Effector memory CD8-positive, alpha-beta T cell (primary cell): ENCODE measurements around the gene THSD7A.

Experiments
- ATAC-seq: fragments of 150-1000 bp; cut with Tn5 transposase; replicated peaks from 2 replicates; pipeline ENCODE4 v1.10.0; 2021; ENCODE audit warnings: mild to moderate bottlenecking, moderate library complexity
- DNase-seq, 3 experiments: peaks; one replicate each; pipeline ENCODE4 v3.0.0; 2021
- H3K27ac Mint-ChIP-seq, 2 donors: one replicate each; pipeline ENCODE4 v1.8.0; 2022; ENCODE audit warnings: mild to moderate bottlenecking in 2 of 2, mixed read lengths in 2 of 2, moderate library complexity in 2 of 2
- H3K27me3 Mint-ChIP-seq, 2 donors: one replicate each; pipeline ENCODE4 v1.8.0; 2022; ENCODE audit warnings: mixed read lengths in 2 of 2
- H3K36me3 Mint-ChIP-seq: one replicate; pipeline ENCODE4 v1.8.0; 2022; ENCODE audit warnings: mild to moderate bottlenecking, moderate library complexity, mixed read lengths; ENCODE audit not compliant: insufficient read depth
- H3K4me1 Mint-ChIP-seq, 2 donors: one replicate each; pipeline ENCODE4 v1.8.0; 2022; ENCODE audit warnings: low read depth in 2 of 2, mixed read lengths in 2 of 2
- H3K4me3 Mint-ChIP-seq, 2 donors: one replicate each; pipeline ENCODE4 v1.8.0; 2022; ENCODE audit warnings: mild to moderate bottlenecking in 2 of 2, mixed read lengths in 2 of 2, moderate library complexity in 2 of 2
- H3K9me3 Mint-ChIP-seq, 2 donors: one replicate each; pipeline ENCODE4 v1.8.0; 2022; ENCODE audit warnings: mixed read lengths in 2 of 2

The THSD7A gene

GRCh38 chr7:11788568-11788967 is 43.4 kb downstream of the THSD7A start:
- no peaks in the 10 kb centered on the region for H3K36me3 Mint-ChIP-seq
- H3K9me3 Mint-ChIP-seq = peaks cover 0 to 4% of the 10 kb centered on the region in 2 donors
- H3K4me3 Mint-ChIP-seq = no peak overlapping the region
- H3K4me1 Mint-ChIP-seq = no peaks in the 10 kb centered on the region
- H3K27ac Mint-ChIP-seq = no peak overlapping the region
- H3K27me3 Mint-ChIP-seq = no peaks in the 10 kb centered on the region
- no peak for DNase-seq
- no peak for ATAC-seq

GRCh38 chr7:11787534-11787933 is 44.5 kb downstream of the THSD7A start:
- no peaks in the 10 kb centered on the region for H3K27me3 Mint-ChIP-seq
- no peak overlapping the region for H3K4me3 Mint-ChIP-seq
- H3K9me3 Mint-ChIP-seq = peaks cover 0 to 4% of the 10 kb centered on the region in 2 donors
- no peaks in the 10 kb centered on the region for H3K36me3 Mint-ChIP-seq
- no peaks in the 10 kb centered on the region for H3K4me1 Mint-ChIP-seq
- no peak overlapping the region for H3K27ac Mint-ChIP-seq
- ATAC-seq (no peak), DNase-seq (no peak)

GRCh38 chr7:11786186-11786585 is 45.8 kb downstream of the THSD7A start:
- Mint-ChIP-seq H3K9me3 (peaks cover 0 to 2% of the 10 kb centered on the region in 2 donors), H3K4me1 (no peaks in the 10 kb centered on the region), H3K27me3 (no peaks in the 10 kb centered on the region), H3K4me3 (no peak overlapping the region), H3K27ac (no peak overlapping the region), H3K36me3 (no peaks in the 10 kb centered on the region)
- DNase-seq = no peak
- ATAC-seq = no peak

GRCh38 chr7:11784769-11785536 is 47.0 kb downstream of the THSD7A start:
- peaks cover 0 to 2% of the 10 kb centered on the region in 2 donors for H3K9me3 Mint-ChIP-seq

GRCh38 chr7:11779864-11780674 is 51.9 kb downstream of the THSD7A start:
- DNase-seq (no peak), ATAC-seq (no peak)
- no peaks in the 10 kb centered on the region for H3K9me3 Mint-ChIP-seq
- no peak overlapping the region for H3K27ac Mint-ChIP-seq
- no peak overlapping the region for H3K4me3 Mint-ChIP-seq
- no peaks in the 10 kb centered on the region for H3K4me1 Mint-ChIP-seq
- no peaks in the 10 kb centered on the region for H3K27me3 Mint-ChIP-seq
- H3K36me3 Mint-ChIP-seq = no peaks in the 10 kb centered on the region

More at GRCh38 chr7:11784769-11785536, 47.0 kb downstream of the THSD7A start:
- DNase-seq (no peak), ATAC-seq (no peak)
- no peak overlapping the region for H3K4me3 Mint-ChIP-seq
- no peak overlapping the region for H3K27ac Mint-ChIP-seq
- H3K36me3 Mint-ChIP-seq = no peaks in the 10 kb centered on the region
- no peaks in the 10 kb centered on the region for H3K27me3 Mint-ChIP-seq
- no peaks in the 10 kb centered on the region for H3K4me1 Mint-ChIP-seq

- Mint-ChIP-seq H3K4me3 (no peak overlapping the region), H3K9me3 (no peaks in the 10 kb centered on the region), H3K36me3 (no peaks in the 10 kb centered on the region), H3K27me3 (no peaks in the 10 kb centered on the region), H3K4me1 (no peaks in the 10 kb centered on the region), H3K27ac (no peak overlapping the region)
- no peak for ATAC-seq
- DNase-seq = no peak
Observed at GRCh38 chr7:11776039-11776438, 56.0 kb downstream of the THSD7A start.

- Mint-ChIP-seq H3K4me3 (no peak overlapping the region), H3K36me3 (no peaks in the 10 kb centered on the region), H3K27ac (no peak overlapping the region), H3K4me1 (no peaks in the 10 kb centered on the region), H3K9me3 (no peaks in the 10 kb centered on the region), H3K27me3 (no peaks in the 10 kb centered on the region)
- ATAC-seq = no peak
- no peak for DNase-seq
Observed at GRCh38 chr7:11775401-11775800, 56.6 kb downstream of the THSD7A start.

GRCh38 chr7:11768263-11768662 is 63.7 kb downstream of the THSD7A start:
- ATAC-seq (no peak), DNase-seq (no peak)
- no peak overlapping the region for H3K27ac Mint-ChIP-seq
- no peaks in the 10 kb centered on the region for H3K36me3 Mint-ChIP-seq
- H3K4me1 Mint-ChIP-seq = no peaks in the 10 kb centered on the region
- no peaks in the 10 kb centered on the region for H3K27me3 Mint-ChIP-seq
- peaks cover 0 to under 1% of the 10 kb centered on the region in 2 donors for H3K9me3 Mint-ChIP-seq
- no peak overlapping the region for H3K4me3 Mint-ChIP-seq

- no peaks in the 10 kb centered on the region for H3K4me1 Mint-ChIP-seq
- H3K27ac Mint-ChIP-seq = no peak overlapping the region
- ATAC-seq = no peak
Observed at GRCh38 chr7:11767148-11767547, 64.8 kb downstream of the THSD7A start.

GRCh38 chr7:11760372-11760771 is 71.6 kb downstream of the THSD7A start:
- DNase-seq (no peak), ATAC-seq (no peak)
- Mint-ChIP-seq H3K27ac (no peak overlapping the region), H3K36me3 (no peaks in the 10 kb centered on the region), H3K4me3 (no peak overlapping the region), H3K9me3 (peaks cover 2 to 6% of the 10 kb centered on the region in 2 donors), H3K4me1 (no peaks in the 10 kb centered on the region), H3K27me3 (no peaks in the 10 kb centered on the region)

More at GRCh38 chr7:11767148-11767547, 64.8 kb downstream of the THSD7A start:
- Mint-ChIP-seq H3K27me3 (no peaks in the 10 kb centered on the region), H3K4me3 (no peak overlapping the region), H3K36me3 (no peaks in the 10 kb centered on the region), H3K9me3 (peaks cover 0 to 4% of the 10 kb centered on the region in 2 donors)
- no peak for DNase-seq

GRCh38 chr7:11758627-11759111 is 73.3 kb downstream of the THSD7A start:
- Mint-ChIP-seq H3K36me3 (no peaks in the 10 kb centered on the region), H3K9me3 (peaks cover 5 to 6% of the 10 kb centered on the region in 2 donors), H3K27me3 (no peaks in the 10 kb centered on the region), H3K27ac (no peak overlapping the region), H3K4me1 (no peaks in the 10 kb centered on the region), H3K4me3 (no peak overlapping the region)
- ATAC-seq = no peak
- DNase-seq = no peak

GRCh38 chr7:11757153-11757552 is 74.8 kb downstream of the THSD7A start:
- H3K36me3 Mint-ChIP-seq = no peaks in the 10 kb centered on the region
- ATAC-seq (no peak), DNase-seq (no peak)
- no peaks in the 10 kb centered on the region for H3K4me1 Mint-ChIP-seq
- H3K27ac Mint-ChIP-seq = no peak overlapping the region
- H3K4me3 Mint-ChIP-seq = no peak overlapping the region
- H3K9me3 Mint-ChIP-seq = peaks cover 3 to 5% of the 10 kb centered on the region in 2 donors
- no peaks in the 10 kb centered on the region for H3K27me3 Mint-ChIP-seq

GRCh38 chr7:11754933-11755332 is 77.1 kb downstream of the THSD7A start:
- DNase-seq (no peak), ATAC-seq (no peak)
- Mint-ChIP-seq H3K36me3 (no peaks in the 10 kb centered on the region), H3K4me3 (no peak overlapping the region), H3K9me3 (peaks cover 3 to 5% of the 10 kb centered on the region in 2 donors), H3K27ac (no peak overlapping the region), H3K4me1 (no peaks in the 10 kb centered on the region), H3K27me3 (no peaks in the 10 kb centered on the region)

- Mint-ChIP-seq H3K27me3 (no peaks in the 10 kb centered on the region), H3K36me3 (no peaks in the 10 kb centered on the region), H3K27ac (no peak overlapping the region), H3K4me1 (no peaks in the 10 kb centered on the region), H3K9me3 (peaks cover under 1 to 5% of the 10 kb centered on the region in 2 donors), H3K4me3 (no peak overlapping the region)
- no peak for DNase-seq
- no peak for ATAC-seq
Observed at GRCh38 chr7:11754123-11754522, 77.9 kb downstream of the THSD7A start.
